Measurements from ENCODE around the gene PJA1. TPM values are rescaled to one million over a fixed set of nuclear protein-coding genes. Genes with fewer than 3 reads are reported as not detected.

The PJA1 gene
- polyA plus RNA-seq, 1 of the 3 experiments (the other 2 are of a cell fraction) = 16.5 TPM

DNA sequence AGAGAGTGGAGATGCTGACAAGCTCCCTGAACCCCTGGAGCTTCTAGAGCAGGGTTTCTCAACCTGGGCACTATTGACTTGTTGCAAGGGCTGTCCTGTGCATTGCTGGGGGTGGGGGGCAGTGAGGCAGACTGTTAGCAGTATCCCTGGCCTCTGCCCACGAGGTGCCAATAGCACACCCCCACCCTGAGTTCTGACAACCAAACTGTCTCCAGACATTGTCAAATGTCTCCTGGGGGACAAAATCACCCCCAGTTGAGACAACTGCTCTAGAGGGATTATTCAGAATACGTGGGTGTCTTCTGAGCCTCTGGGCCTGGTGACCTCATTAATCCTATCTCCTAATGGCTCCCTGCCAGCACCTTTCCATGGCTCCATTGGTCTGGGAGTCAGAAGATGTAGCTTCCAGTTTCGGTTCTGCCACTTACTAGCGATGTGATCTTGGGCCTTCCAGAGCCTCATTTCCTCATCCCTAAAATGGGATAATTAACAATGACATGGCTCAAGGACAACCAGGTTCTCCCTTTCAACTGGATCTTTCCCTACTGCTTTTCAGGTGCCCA lies 17.6 kb upstream of the PJA1 start:
- ChIA-PET POLR2A (no interaction called here), CTCF (no interaction called here)
- Histone ChIP-seq H3K4me3 (ENCODE audit: low read depth in 2 of 2, low read length in 1 of 2) (no peak overlapping the region), H2AFZ (ENCODE audit: low read depth) (no peak overlapping the region), H3K9ac (no peak overlapping the region), H3K27ac (ENCODE audit: low read depth in 2 of 2, low read length in 1 of 2) (no peak overlapping the region), H3K4me2 (no peak overlapping the region), H3K79me2 (ENCODE audit: insufficient read depth) (no peaks in the 10 kb centered on the region), H3F3A (replicated peaks; ENCODE audit: insufficient read depth) (no peaks in the 10 kb centered on the region), H3K4me1 (ENCODE audit: control insufficient read depth in 1 of 2, insufficient read depth in 2 of 2, low read depth in 1 of 2, low read length in 1 of 2) (peaks cover 0 to 11% of the 10 kb centered on the region in 2 experiments; a peak in 1 of 4 replicates), H3K9me2 (no peaks in the 10 kb centered on the region), H3K36me3 (replicated peaks in 1 of 2; ENCODE audit: control insufficient read depth in 1 of 2, insufficient read depth in 2 of 2, low read length in 1 of 2) (no peaks in the 10 kb centered on the region), H3K9me3 (no peaks in the 10 kb centered on the region), H4K20me1 (ENCODE audit: insufficient read depth) (no peaks in the 10 kb centered on the region), H3K27me3 (ENCODE audit: insufficient read depth) (peaks cover 35% of the 10 kb centered on the region)
- DNase-seq = no peak
- 32% methylated on average over 3 of the region's 4 CpGs for WGBS (ENCODE audit: low lambda C conversion rate)
- TF ChIP-seq TAF1 (IDR thresholded peaks at IDR 0.05; ENCODE audit: borderline replicate concordance, low read depth, low read length) (no peak), MXI1 (IDR thresholded peaks at IDR 0.05; ENCODE audit: low read depth, low read length) (no peak), TCF12 (IDR thresholded peaks at IDR 0.05) (no peak), MAX (IDR thresholded peaks at IDR 0.05; ENCODE audit: low read depth) (no peak), PBX3 (IDR thresholded peaks at IDR 0.05) (no peak)
- TF ChIP-seq, protein P1, sequence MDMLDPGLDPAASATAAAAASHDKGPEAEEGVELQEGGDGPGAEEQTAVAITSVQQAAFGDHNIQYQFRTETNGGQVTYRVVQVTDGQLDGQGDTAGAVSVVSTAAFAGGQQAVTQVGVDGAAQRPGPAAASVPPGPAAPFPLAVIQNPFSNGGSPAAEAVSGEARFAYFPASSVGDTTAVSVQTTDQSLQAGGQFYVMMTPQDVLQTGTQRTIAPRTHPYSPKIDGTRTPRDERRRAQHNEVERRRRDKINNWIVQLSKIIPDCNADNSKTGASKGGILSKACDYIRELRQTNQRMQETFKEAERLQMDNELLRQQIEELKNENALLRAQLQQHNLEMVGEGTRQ (IDR thresholded peaks at IDR 0.05; ENCODE audit: borderline replicate concordance, low read depth, low read length) = no peak

- H4K20me1 ChIP-seq (ENCODE audit: insufficient read depth) = no peaks in the 10 kb centered on the region
- no peaks in the 10 kb centered on the region for H3K9me2 ChIP-seq
- no peaks in the 10 kb centered on the region for H3F3A ChIP-seq (replicated peaks; ENCODE audit: insufficient read depth)
- no peak overlapping the region for H3K4me2 ChIP-seq
- H3K36me3 ChIP-seq (replicated peaks in 1 of 2; ENCODE audit: control insufficient read depth in 1 of 2, insufficient read depth in 2 of 2, low read length in 1 of 2) = no peaks in the 10 kb centered on the region
- WGBS (ENCODE audit: low lambda C conversion rate) = 25% methylated on average over 11 of the region's 12 CpGs
- peak; percentile 72 for DNase-seq
- POLR2A ChIA-PET = interaction anchor here (1.0 to 1.9 kb wide), 3 partner anchors 14 to 42 kb away, joined by 3 to 10 read pairs (median 4); partner anchors contain the start of gene PJA1
- no peak for TF ChIP-seq RXRA (IDR thresholded peaks at IDR 0.05; ENCODE audit: borderline replicate concordance, low read depth)
- TF ChIP-seq RFX5 (IDR thresholded peaks at IDR 0.05; ENCODE audit: low read length) = no peak
- TF ChIP-seq MXI1 (IDR thresholded peaks at IDR 0.05; ENCODE audit: low read depth, low read length) = 0 out of 2 replicates have a peak, but pooled peaks have one; percentile 19
- no peak for TF ChIP-seq GABPA (IDR thresholded peaks at IDR 0.05; ENCODE audit: low read depth)
- H2AFZ ChIP-seq (ENCODE audit: low read depth) = no peak overlapping the region
- CTCF ChIA-PET = interaction anchor here (0.6 to 1.2 kb wide), 2 partner anchors 37 to 42 kb away, joined by 3 to 4 read pairs; no protein-coding TSS in a partner anchor
- no peak overlapping the region for H3K9ac ChIP-seq
- H3K9me3 ChIP-seq = no peaks in the 10 kb centered on the region
- peaks cover 0 to 11% of the 10 kb centered on the region in 2 experiments; a peak in 1 of 4 replicates for H3K4me1 ChIP-seq (ENCODE audit: control insufficient read depth in 1 of 2, insufficient read depth in 2 of 2, low read depth in 1 of 2, low read length in 1 of 2)
- H3K4me3 ChIP-seq (ENCODE audit: low read depth in 2 of 2, low read length in 1 of 2) = no peak overlapping the region
- H3K27ac ChIP-seq (ENCODE audit: low read depth in 2 of 2, low read length in 1 of 2) = no peak overlapping the region; a peak in 1 of 4 replicates
- peaks cover 27% of the 10 kb centered on the region for H3K27me3 ChIP-seq (ENCODE audit: insufficient read depth)
- H3K79me2 ChIP-seq (ENCODE audit: insufficient read depth) = no peaks in the 10 kb centered on the region
Measured at GRCh38 chrX:69179380-69179911, 14.2 kb upstream of the PJA1 start.
